BE2C (cell line): ENCODE results near the gene MSANTD3.

ENCODE experiments used
- DNase-seq: peaks from one replicate; pipeline ENCODE4 v3.0.0-alpha.2; 2020
- H3K27me3 ChIP-seq: fragments of 250-450 bp; sonication (Bioruptor Pico); 2 replicates; pipeline ENCODE4 v1.5.1; 2020; ENCODE audit warnings: mild to moderate bottlenecking
- H3K36me3 ChIP-seq: fragments of 250-450 bp; sonication (Bioruptor Pico); 2 replicates; pipeline ENCODE4 v1.5.1; 2020; ENCODE audit warnings: mild to moderate bottlenecking
- H3K4me1 ChIP-seq: fragments of 250-450 bp; sonication (Bioruptor Pico); 2 replicates; pipeline ENCODE4 v1.5.1; 2020
- H3K4me3 ChIP-seq: 2 replicates; pipeline ENCODE4 v1.5.1; 2011; ENCODE audit warnings: low read depth, low read length
- H3K9me3 ChIP-seq: fragments of 250-450 bp; sonication (Bioruptor Pico); 2 replicates; pipeline ENCODE4 v1.5.1; 2020
- CTCF ChIP-seq: IDR thresholded peaks from 2 replicates; pipeline ENCODE4 v1.5.1; 2012; ENCODE audit warnings: mild to moderate bottlenecking, low read depth, low read length

The MSANTD3 gene

GRCh38 chr9:100499460-100499859 lies 72.5 kb downstream of the MSANTD3 start:
- Histone ChIP-seq H3K9me3 (no peaks in the 10 kb centered on the region), H3K4me3 (no peak overlapping the region), H3K4me1 (no peaks in the 10 kb centered on the region), H3K36me3 (no peaks in the 10 kb centered on the region), H3K27me3 (no peaks in the 10 kb centered on the region)
- DNase-seq = no peak
- TF ChIP-seq CTCF = no peak

- no peaks in the 10 kb centered on the region for H3K4me1 ChIP-seq
- TF ChIP-seq CTCF = no peak
- no peaks in the 10 kb centered on the region for H3K9me3 ChIP-seq
These were observed 72.9 kb downstream of the MSANTD3 start for GRCh38 chr9:100499866-100500265.

More at GRCh38 chr9:100499866-100500265, 72.9 kb downstream of the MSANTD3 start:
- Histone ChIP-seq H3K36me3 (no peaks in the 10 kb centered on the region), H3K27me3 (no peaks in the 10 kb centered on the region), H3K4me3 (no peak overlapping the region)
- DNase-seq = no peak
